AML-193 (cell line): ENCODE results near the gene CCDC124.

Experiments
- DNase-seq, 2 experiments: peaks; one replicate each; lab custom pipeline; 2025; lab: John Stamatoyannopoulos, UW

The CCDC124 gene

GRCh38 chr19:17936379-17936778, 3.6 kb downstream of the CCDC124 start:
- no peak for DNase-seq

DNA sequence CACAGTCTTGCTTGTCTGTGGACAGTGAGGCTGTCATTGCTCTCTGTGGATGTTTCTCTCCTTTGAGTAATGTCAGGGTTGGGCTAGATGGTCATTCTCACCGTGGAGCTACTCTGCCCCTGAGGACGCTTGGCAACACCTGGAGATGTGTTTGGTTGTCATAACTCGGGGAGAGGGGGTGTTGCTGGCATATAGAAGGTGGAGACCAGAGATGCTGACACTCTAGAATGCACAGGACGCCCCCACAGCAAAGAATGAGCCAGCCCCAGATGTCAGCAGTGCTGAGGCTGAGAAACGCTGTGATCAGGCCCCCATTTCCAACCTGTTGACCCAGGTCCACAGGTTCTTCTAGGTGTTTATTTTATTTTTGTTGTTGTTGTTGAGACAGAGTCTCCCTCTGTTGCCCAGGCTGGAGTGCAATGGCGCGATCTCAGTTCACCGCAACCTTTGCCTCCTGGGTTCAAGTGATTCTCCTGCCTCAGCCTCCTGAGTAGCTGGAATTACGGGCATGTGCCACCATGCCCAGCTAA, 4.6 kb downstream of the CCDC124 start:
- DNase-seq = no peak

DNA sequence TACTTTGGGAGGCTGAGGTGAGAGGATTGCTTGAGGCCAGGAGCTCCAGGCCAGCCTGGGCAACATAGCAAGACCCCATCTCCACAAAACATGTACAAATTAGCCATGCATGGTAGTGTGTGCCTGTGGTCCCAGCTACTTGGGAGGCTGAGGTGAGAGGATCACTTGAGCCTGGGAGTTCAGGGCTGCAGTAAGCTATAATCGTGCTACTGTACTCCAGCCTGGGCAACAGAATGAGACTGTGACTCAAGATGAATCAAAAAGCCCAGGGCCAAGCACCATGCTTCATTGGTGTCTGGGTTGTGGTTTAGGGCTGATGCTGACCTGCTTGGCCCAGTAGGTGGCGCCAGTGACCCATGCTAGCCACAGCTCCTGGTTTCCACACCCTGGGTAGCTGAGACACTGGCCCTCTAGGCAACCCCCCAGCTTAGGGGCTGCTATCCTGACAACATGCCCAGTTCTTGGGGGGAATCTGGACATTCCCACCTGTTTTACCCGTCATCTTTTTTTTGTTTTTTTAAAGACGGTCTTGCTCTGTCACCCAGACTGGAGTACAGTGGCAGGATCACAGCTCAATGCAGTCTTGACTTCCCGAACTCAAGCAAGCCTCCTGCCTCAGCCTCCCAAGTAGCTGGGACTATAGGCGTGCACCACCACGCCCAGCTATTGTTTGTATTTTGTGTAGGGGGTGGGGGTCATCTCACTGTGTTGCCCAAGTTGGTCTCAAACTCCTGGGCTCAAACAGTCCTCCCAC, 5.5 kb downstream of the CCDC124 start:
- DNase-seq = peak; percentile 65 to 71

DNA sequence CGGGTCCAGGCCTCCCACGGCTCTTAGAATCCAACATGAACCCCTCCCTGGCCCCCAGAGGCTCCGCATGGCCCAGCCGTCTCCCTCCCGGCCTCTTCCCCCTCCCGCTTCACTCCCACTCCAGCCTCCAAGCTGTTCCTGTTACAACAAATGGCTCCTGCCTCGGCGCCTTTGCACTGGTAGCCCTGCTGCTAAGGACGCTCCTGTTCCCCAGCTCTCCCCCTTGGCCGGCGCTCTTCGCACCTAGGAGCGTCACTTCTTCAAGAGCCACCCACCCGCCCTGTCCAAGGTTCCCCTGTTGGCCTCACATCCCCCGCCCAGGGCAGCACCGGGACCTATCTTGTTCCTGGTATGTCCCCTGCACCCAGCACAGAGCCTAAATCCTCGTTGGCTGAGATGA, 9.4 kb downstream of the CCDC124 start:
- DNase-seq = no peak

- no peak for DNase-seq
These were observed 9.9 kb downstream of the CCDC124 start for GRCh38 chr19:17942582-17943273.

DNA sequence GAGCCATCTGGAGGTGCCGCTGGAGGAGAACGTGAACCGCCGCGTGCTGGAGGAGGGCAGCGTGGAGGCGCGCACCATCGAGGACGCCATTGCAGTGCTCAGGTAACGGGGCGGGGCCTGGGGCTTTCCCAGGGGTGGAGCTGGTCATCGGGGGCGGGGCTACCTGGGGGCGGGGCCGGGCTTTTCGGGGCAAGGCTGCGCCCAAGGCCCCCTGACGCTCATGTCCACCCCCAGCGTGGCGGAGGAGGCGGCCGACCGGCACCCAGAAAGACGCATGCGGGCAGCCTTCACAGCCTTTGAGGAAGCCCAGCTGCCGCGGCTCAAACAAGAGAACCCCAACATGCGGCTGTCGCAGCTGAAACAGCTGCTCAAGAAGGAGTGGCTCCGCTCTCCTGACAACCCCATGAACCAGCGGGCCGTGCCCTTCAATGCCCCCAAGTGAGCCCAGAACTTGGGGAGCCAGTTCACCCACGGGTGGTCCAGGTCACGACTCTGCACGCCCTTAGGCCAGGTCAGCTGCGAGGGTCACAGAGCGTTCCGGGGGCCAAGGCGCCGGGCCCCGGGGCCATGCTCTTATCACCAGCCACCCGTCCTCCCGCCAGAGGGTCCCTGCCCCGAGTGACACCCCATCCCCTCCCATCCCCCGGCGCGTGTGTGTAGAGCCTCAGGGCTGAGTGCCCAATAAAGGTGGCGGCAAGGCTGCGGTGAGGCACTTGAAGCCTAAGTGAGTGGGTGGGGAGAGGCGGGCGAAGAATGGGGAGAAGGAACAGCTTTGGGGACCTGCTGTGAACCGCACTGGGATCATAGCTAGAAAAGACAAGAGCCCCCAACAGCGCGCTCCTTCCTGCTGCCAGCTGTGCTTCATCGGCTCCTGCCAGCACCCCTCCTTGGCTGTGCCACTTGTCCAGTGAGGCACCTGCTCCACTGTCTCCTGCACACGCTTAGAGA, 10.7 kb downstream of the CCDC124 start:
- no peak for DNase-seq

GRCh38 chr19:17944301-17944700, 11.5 kb downstream of the CCDC124 start:
- DNase-seq = no peak

DNA sequence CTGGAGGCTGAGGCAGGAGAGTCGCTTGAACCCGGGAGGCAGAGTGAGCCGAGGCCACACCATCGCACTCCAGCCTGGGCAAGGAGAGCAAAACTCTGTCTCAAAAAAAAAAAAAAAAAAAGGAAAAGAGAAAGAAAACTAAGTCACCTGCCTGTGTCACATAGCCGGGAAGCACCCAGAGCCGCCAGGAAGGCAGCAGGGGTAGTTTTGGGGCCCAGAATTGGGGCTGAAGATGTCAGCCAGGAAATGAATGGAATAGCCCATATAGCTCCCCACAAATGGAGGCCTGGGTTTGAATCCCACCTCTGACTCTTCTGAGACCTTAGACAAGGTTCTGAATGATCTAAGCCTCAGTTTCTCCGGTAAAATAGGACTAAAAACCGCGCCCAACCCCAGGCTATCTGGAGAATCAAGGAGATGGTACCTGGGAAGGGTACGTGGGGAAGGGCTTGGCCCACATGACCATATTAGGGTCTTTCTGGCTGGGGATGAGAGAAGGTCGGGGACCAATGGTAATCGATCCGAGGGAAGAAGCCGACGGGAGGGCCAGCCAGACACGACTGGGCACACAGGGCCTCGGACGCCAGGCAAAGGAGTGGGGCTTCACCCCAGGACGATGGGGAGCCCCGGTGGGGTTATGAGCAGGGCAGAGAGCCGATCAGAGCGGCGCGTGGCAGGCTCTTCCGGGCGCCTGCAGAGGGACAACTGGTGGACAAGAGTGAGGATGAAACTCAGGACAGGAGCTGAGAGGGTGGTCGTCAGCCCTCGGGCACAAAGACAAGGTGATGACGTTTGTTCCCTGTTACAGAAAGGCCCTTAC, 14.4 kb downstream of the CCDC124 start:
- no peak for DNase-seq

- peak; percentile 82 to 87 for DNase-seq
These were observed 15.1 kb downstream of the CCDC124 start for GRCh38 chr19:17947815-17948513.

- no peak for DNase-seq
These were observed 15.7 kb downstream of the CCDC124 start for GRCh38 chr19:17948514-17948900.

- no peak for DNase-seq
These were observed 16.4 kb downstream of the CCDC124 start for GRCh38 chr19:17948931-17949930.

DNA sequence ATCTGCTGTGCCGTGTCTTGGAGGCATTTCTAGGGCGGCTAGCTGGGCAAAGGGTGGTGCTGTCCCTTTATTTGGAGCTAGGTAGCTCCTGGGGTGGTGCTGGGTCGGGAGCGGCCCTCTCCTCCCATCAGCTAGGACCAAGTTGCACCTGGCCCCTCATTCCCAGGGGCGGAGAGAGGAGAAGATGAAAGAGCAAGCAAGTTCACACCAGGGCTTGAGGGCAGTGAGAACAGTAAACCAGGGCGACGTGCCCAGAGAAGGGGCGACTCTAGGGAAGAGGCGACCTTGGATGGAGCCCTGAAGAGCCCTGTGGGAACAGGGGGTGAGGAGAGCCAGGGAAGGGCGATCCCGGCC, 17.1 kb downstream of the CCDC124 start:
- no peak for DNase-seq

DNA sequence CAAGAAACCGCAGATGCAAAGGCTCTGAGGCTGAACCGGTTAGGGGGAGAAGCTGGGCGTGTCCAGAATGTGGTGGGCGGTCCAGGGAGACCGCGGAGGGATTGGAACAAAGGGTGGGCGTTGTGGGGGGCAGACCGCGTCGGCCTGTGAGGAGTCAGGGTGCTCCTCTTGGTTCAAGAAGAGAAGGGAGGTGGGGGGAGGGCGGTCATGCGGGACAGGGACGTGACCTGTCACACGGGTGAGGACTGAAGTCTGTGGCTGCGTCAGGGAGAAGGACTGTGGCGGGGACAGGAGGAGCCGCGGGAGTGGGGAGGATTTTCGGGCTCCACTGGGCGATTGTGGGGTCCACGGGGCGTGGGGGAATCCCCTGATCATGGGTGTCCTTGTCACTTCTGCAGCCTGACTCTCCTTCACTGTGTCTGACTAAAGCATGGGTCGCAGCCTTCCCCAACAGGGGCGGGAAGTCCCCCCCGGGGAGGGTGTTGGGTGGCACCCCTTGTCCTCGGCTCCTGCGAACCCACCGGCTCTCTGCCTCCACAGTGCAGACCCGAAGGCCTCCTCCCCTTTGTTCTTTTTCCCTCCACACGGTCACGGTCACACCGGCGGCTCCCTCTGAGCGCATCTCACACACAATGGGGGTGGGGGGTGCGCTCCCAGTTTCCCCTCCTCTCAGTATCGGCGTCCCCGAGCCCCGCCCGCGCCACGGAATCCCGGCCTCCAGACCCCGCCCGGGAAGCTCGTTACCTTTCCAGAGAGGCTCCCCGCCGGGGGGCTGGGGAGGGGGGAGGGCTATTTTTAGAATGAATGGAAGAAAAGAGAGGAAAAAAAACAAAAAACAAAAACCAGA, 17.7 kb downstream of the CCDC124 start:
- DNase-seq = no peak

DNA sequence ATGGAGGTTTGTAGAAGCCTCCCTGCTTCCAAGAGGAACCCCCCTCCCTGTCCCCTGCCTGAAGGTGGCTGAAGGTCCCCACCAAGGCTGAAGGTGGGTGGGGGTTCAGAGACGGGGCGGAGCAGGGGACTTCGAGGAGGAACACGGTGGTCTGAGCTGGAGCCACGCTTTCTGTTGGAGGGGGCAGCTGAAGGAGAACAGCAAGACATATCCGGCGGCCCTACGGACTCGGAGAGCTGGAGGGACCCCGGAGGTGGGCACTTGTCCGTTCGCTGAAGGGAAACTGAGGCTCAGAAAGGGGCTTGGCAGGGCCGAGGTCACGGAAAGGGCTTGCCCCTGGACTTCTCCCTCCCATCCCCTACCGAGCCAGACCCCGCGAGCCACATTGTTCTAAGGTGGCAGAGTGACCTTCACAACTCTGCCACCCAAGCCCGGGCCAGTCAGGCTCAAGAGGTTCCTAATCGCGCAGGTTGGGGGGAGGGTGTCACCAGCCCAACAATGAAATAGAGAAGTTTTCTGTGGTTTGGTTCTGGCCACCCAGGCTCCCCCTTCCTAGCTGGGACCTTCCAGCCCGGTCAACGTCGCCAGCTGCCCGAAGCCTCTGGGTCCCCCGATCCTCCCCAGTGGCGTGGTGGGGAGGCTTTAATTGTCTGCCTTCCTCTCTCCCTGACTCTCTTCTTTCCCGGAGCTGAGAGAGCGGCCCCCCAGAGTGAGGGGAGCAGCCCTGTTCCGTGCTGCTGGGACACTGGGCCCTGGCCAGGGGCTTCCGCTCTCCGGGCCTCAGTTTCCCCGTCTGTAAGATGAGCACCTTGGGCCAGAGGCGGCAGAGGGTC, 18.6 kb downstream of the CCDC124 start:
- DNase-seq = no peak

GRCh38 chr19:17951990-17952976, 19.5 kb downstream of the CCDC124 start:
- DNase-seq = no peak

- no peak for DNase-seq
These were observed 20.5 kb downstream of the CCDC124 start for GRCh38 chr19:17953316-17953801.
